ENCODE results near the gene ATAD1. TPM values are rescaled to one million over a fixed set of nuclear protein-coding genes. Genes with fewer than 3 reads are reported as not detected.
"Not testable (repeated sequence)": the region's sequence is repeated elsewhere in the genome, so short reads cannot be mapped to it uniquely, and the experiment has no call there.

Gene ATAD1
- 20.4 TPM for total RNA-seq

- Histone ChIP-seq H3K27me3 (ENCODE audit: control insufficient read depth in 3 of 3, insufficient read depth in 3 of 3, low read length in 3 of 3) (no peaks in the 10 kb centered on the region), H3K9ac (ENCODE audit: low read depth in 1 of 3, low read length in 3 of 3) (peak within 1 kb of the TSS; percentile 81 to 91 (median 90)), H3K27ac (ENCODE audit: low read depth, low read length) (peak within 1 kb of the TSS; percentile 90), H3K4me1 (ENCODE audit: control insufficient read depth in 3 of 3, insufficient read depth in 3 of 3, low read length in 3 of 3) (peaks cover 10 to 25% (median 16%) of the 10 kb centered on the region in 3 donors), H3K4me3 (ENCODE audit: low read length in 3 of 3) (peak within 1 kb of the TSS; percentile 82 to 98 (median 94)), H3K9me3 (ENCODE audit: control insufficient read depth in 3 of 3, low read length in 3 of 3) (no peaks in the 10 kb centered on the region), H3K36me3 (ENCODE audit: control insufficient read depth in 3 of 3, insufficient read depth in 3 of 3, low read length in 3 of 3) (no peaks in the 10 kb centered on the region)
These were observed at the start of gene ATAD1 for GRCh38 chr10:87817609-87818504. Gene ATAD1 (minus strand): TSS chr10:87818226. CDS start chr10:87814599, 3,627 bp downstream.

GRCh38 chr10:87867453-87867852 is 49.4 kb upstream of the ATAD1 start:
- Histone ChIP-seq H3K27ac (ENCODE audit: low read depth, low read length) (peak overlapping the region; percentile 84), H3K9ac (ENCODE audit: low read depth in 1 of 3, low read length in 3 of 3) (peak overlapping the region; percentile 82 to 92 (median 90)), H3K27me3 (ENCODE audit: control insufficient read depth in 3 of 3, insufficient read depth in 3 of 3, low read length in 3 of 3) (no peaks in the 10 kb centered on the region), H3K4me1 (ENCODE audit: control insufficient read depth in 3 of 3, insufficient read depth in 3 of 3, low read length in 3 of 3) (peaks cover 2 to 13% (median 7%) of the 10 kb centered on the region in 3 donors), H3K36me3 (ENCODE audit: control insufficient read depth in 3 of 3, insufficient read depth in 3 of 3, low read length in 3 of 3) (no peaks in the 10 kb centered on the region), H3K4me3 (ENCODE audit: low read length in 3 of 3) (peak overlapping the region; percentile 90 to 97 (median 90)), H3K9me3 (ENCODE audit: control insufficient read depth in 3 of 3, low read length in 3 of 3) (no peaks in the 10 kb centered on the region)

- Histone ChIP-seq H3K36me3 (ENCODE audit: control insufficient read depth in 3 of 3, insufficient read depth in 3 of 3, low read length in 3 of 3) (no peaks in the 10 kb centered on the region), H3K9me3 (ENCODE audit: control insufficient read depth in 3 of 3, low read length in 3 of 3) (no peaks in the 10 kb centered on the region), H3K27ac (ENCODE audit: low read depth, low read length) (peak overlapping the region; percentile 84), H3K4me1 (ENCODE audit: control insufficient read depth in 3 of 3, insufficient read depth in 3 of 3, low read length in 3 of 3) (peaks cover 6 to 23% (median 10%) of the 10 kb centered on the region in 3 donors), H3K9ac (ENCODE audit: low read depth in 1 of 3, low read length in 3 of 3) (peak overlapping the region; percentile 82 to 92 (median 90)), H3K27me3 (ENCODE audit: control insufficient read depth in 3 of 3, insufficient read depth in 3 of 3, low read length in 3 of 3) (no peaks in the 10 kb centered on the region), H3K4me3 (ENCODE audit: low read length in 3 of 3) (peak overlapping the region; percentile 90 to 97 (median 90))
These were observed 48.5 kb upstream of the ATAD1 start for GRCh38 chr10:87866412-87866974.

GRCh38 chr10:87865241-87865881 is 47.3 kb upstream of the ATAD1 start:
- peak overlapping the region; percentile 90 to 97 (median 90) for H3K4me3 ChIP-seq (ENCODE audit: low read length in 3 of 3)
- H3K36me3 ChIP-seq (ENCODE audit: control insufficient read depth in 3 of 3, insufficient read depth in 3 of 3, low read length in 3 of 3), result no peaks in the 10 kb centered on the region
- peak overlapping the region; percentile 84 for H3K27ac ChIP-seq (ENCODE audit: low read depth, low read length)
- no peaks in the 10 kb centered on the region for H3K9me3 ChIP-seq (ENCODE audit: control insufficient read depth in 3 of 3, low read length in 3 of 3)
- H3K27me3 ChIP-seq (ENCODE audit: control insufficient read depth in 3 of 3, insufficient read depth in 3 of 3, low read length in 3 of 3), result no peaks in the 10 kb centered on the region
- H3K9ac ChIP-seq (ENCODE audit: low read depth in 1 of 3, low read length in 3 of 3), result peak overlapping the region; percentile 82 to 92 (median 90)
- peaks cover 8 to 30% (median 15%) of the 10 kb centered on the region in 3 donors for H3K4me1 ChIP-seq (ENCODE audit: control insufficient read depth in 3 of 3, insufficient read depth in 3 of 3, low read length in 3 of 3)

- Histone ChIP-seq H3K36me3 (ENCODE audit: control insufficient read depth in 3 of 3, insufficient read depth in 3 of 3, low read length in 3 of 3) (no peaks in the 10 kb centered on the region), H3K9ac (ENCODE audit: low read depth in 1 of 3, low read length in 3 of 3) (peak overlapping the region; percentile 82 to 92 (median 90)), H3K4me3 (ENCODE audit: low read length in 3 of 3) (peak overlapping the region; percentile 90 to 97 (median 90)), H3K27me3 (ENCODE audit: control insufficient read depth in 3 of 3, insufficient read depth in 3 of 3, low read length in 3 of 3) (no peaks in the 10 kb centered on the region), H3K9me3 (ENCODE audit: control insufficient read depth in 3 of 3, low read length in 3 of 3) (no peaks in the 10 kb centered on the region), H3K27ac (ENCODE audit: low read depth, low read length) (peak overlapping the region; percentile 84), H3K4me1 (ENCODE audit: control insufficient read depth in 3 of 3, insufficient read depth in 3 of 3, low read length in 3 of 3) (peaks cover 8 to 32% (median 15%) of the 10 kb centered on the region in 3 donors)
These were observed 46.6 kb upstream of the ATAD1 start for GRCh38 chr10:87864496-87865059.

GRCh38 chr10:87863951-87864495 is 46.0 kb upstream of the ATAD1 start:
- Histone ChIP-seq H3K9ac (ENCODE audit: low read depth in 1 of 3, low read length in 3 of 3) (peak overlapping the region; percentile 82 to 92 (median 90)), H3K4me1 (ENCODE audit: control insufficient read depth in 3 of 3, insufficient read depth in 3 of 3, low read length in 3 of 3) (peaks cover 6 to 32% (median 13%) of the 10 kb centered on the region in 3 donors), H3K27ac (ENCODE audit: low read depth, low read length) (peak overlapping the region; percentile 84), H3K4me3 (ENCODE audit: low read length in 3 of 3) (peak overlapping the region; percentile 97 to 99 (median 97))
- H3K27me3 ChIP-seq (ENCODE audit: control insufficient read depth in 3 of 3, insufficient read depth in 3 of 3, low read length in 3 of 3); H3K9me3 ChIP-seq (ENCODE audit: control insufficient read depth in 3 of 3, low read length in 3 of 3); H3K36me3 ChIP-seq (ENCODE audit: control insufficient read depth in 3 of 3, insufficient read depth in 3 of 3, low read length in 3 of 3): not testable (repeated sequence)

GRCh38 chr10:87863053-87863943 is 45.3 kb upstream of the ATAD1 start, which contains the start of the genes KLLN and PTEN:
Gene KLLN (minus strand): TSS chr10:87863533. CDS start chr10:87862487, 1,046 bp downstream.
Gene PTEN (plus strand): TSS chr10:87863625. CDS start chr10:87864470, 845 bp downstream.
- H3K27me3 ChIP-seq (ENCODE audit: control insufficient read depth in 3 of 3, insufficient read depth in 3 of 3, low read length in 3 of 3), result no peaks in the 10 kb centered on the region
- H3K9ac ChIP-seq (ENCODE audit: low read depth in 1 of 3, low read length in 3 of 3), result peak within 1 kb of the TSS; percentile 82 to 92 (median 91)
- no peaks in the 10 kb centered on the region for H3K9me3 ChIP-seq (ENCODE audit: control insufficient read depth in 3 of 3, low read length in 3 of 3)
- peaks cover 6 to 32% (median 12%) of the 10 kb centered on the region in 3 donors for H3K4me1 ChIP-seq (ENCODE audit: control insufficient read depth in 3 of 3, insufficient read depth in 3 of 3, low read length in 3 of 3)
- no peaks in the 10 kb centered on the region for H3K36me3 ChIP-seq (ENCODE audit: control insufficient read depth in 3 of 3, insufficient read depth in 3 of 3, low read length in 3 of 3)
- H3K27ac ChIP-seq (ENCODE audit: low read depth, low read length), result peak within 1 kb of the TSS; percentile 84
- peak within 1 kb of the TSS; percentile 97 to 99 (median 99) for H3K4me3 ChIP-seq (ENCODE audit: low read length in 3 of 3)

GRCh38 chr10:87862679-87863052 is 44.6 kb upstream of the ATAD1 start:
- Histone ChIP-seq H3K4me3 (ENCODE audit: low read length in 3 of 3) (peak overlapping the region; percentile 97 to 99 (median 99)), H3K27me3 (ENCODE audit: control insufficient read depth in 3 of 3, insufficient read depth in 3 of 3, low read length in 3 of 3) (no peaks in the 10 kb centered on the region), H3K9ac (ENCODE audit: low read depth in 1 of 3, low read length in 3 of 3) (peak overlapping the region; percentile 81 to 92 (median 91)), H3K4me1 (ENCODE audit: control insufficient read depth in 3 of 3, insufficient read depth in 3 of 3, low read length in 3 of 3) (peaks cover 6 to 32% (median 10%) of the 10 kb centered on the region in 3 donors), H3K36me3 (ENCODE audit: control insufficient read depth in 3 of 3, insufficient read depth in 3 of 3, low read length in 3 of 3) (no peaks in the 10 kb centered on the region), H3K27ac (ENCODE audit: low read depth, low read length) (peak overlapping the region; percentile 84), H3K9me3 (ENCODE audit: control insufficient read depth in 3 of 3, low read length in 3 of 3) (no peaks in the 10 kb centered on the region)

Measured in skeletal muscle tissue (tissue), 4 donors.